Trophoblast cell (in vitro differentiated cells and primary cell): Measurements from ENCODE around the gene TNNT2.

Experiments used
- DNase-seq, 2 donors: peaks; one replicate each; pipeline ENCODE4 v3.0.0-alpha.2; 2016
- H2AFZ ChIP-seq: 2 replicates; pipeline ENCODE4 v1.6.1; 2013; ENCODE audit warnings: low read length, moderate library complexity, mild to moderate bottlenecking; ENCODE audit not compliant: insufficient read depth, poor library complexity
- H2AK5ac ChIP-seq: 2 replicates; pipeline ENCODE4 v1.6.1; 2013; ENCODE audit warnings: mild to moderate bottlenecking, low read length
- H2BK120ac ChIP-seq: 2 replicates; pipeline ENCODE4 v1.6.1; 2013; ENCODE audit warnings: low read length, mild to moderate bottlenecking, moderate library complexity; ENCODE audit not compliant: insufficient read depth, poor library complexity
- H2BK12ac ChIP-seq: 2 replicates; pipeline ENCODE4 v1.6.1; 2013; ENCODE audit warnings: mild to moderate bottlenecking, low read length, moderate library complexity
- H2BK5ac ChIP-seq: 2 replicates; pipeline ENCODE4 v1.6.1; 2013; ENCODE audit warnings: low read length, low read depth, moderate library complexity, mild to moderate bottlenecking; ENCODE audit not compliant: poor library complexity
- H3K14ac ChIP-seq: 2 replicates; pipeline ENCODE4 v1.6.1; 2013; ENCODE audit warnings: mild to moderate bottlenecking, low read length
- H3K18ac ChIP-seq: 2 replicates; pipeline ENCODE4 v1.6.1; 2013; ENCODE audit warnings: mild to moderate bottlenecking, low read length
- H3K23ac ChIP-seq: 2 replicates; pipeline ENCODE4 v1.6.1; 2013; ENCODE audit warnings: low read length
- H3K27ac ChIP-seq: 2 replicates; pipeline ENCODE4 v1.5.1; 2013; ENCODE audit warnings: low read depth, mild to moderate bottlenecking, inconsistent platforms, low read length, moderate library complexity
- H3K27me3 ChIP-seq: 2 replicates; pipeline ENCODE4 v1.6.1; 2013; ENCODE audit warnings: inconsistent platforms, mild to moderate bottlenecking, low read length, moderate library complexity; ENCODE audit not compliant: insufficient read depth
- H3K36me3 ChIP-seq, 2 experiments: 1 replicate in 1 of 2; 2 replicates in 1 of 2; pipeline ENCODE4 v1.6.1; 2013; ENCODE audit warnings: low read length in 2 of 2, mild to moderate bottlenecking in 2 of 2, moderate library complexity in 1 of 2; ENCODE audit not compliant: insufficient read depth in 2 of 2, control insufficient read depth in 1 of 2
- H3K4ac ChIP-seq: 2 replicates; pipeline ENCODE4 v1.6.1; 2013; ENCODE audit warnings: low read depth, mild to moderate bottlenecking, low read length, moderate library complexity
- H3K4me1 ChIP-seq, 2 experiments: 1 replicate in 1 of 2; 2 replicates in 1 of 2; pipeline ENCODE4 v1.6.1; 2013; ENCODE audit warnings: low read length in 2 of 2, mild to moderate bottlenecking in 2 of 2, moderate library complexity in 1 of 2; ENCODE audit not compliant: insufficient read depth in 2 of 2, control insufficient read depth in 1 of 2
- H3K4me2 ChIP-seq: 2 replicates; pipeline ENCODE4 v1.6.1; 2013; ENCODE audit warnings: inconsistent platforms, mild to moderate bottlenecking, low read length, moderate library complexity
- H3K4me3 ChIP-seq: 2 replicates; pipeline ENCODE4 v1.5.1; 2013; ENCODE audit warnings: mild to moderate bottlenecking, low read depth, low read length, inconsistent platforms
- H3K79me1 ChIP-seq: one replicate; pipeline ENCODE4 v1.6.1; 2013; ENCODE audit warnings: low read length
- H3K79me2 ChIP-seq: 2 replicates; pipeline ENCODE4 v1.6.1; 2013; ENCODE audit warnings: low read length, mild to moderate bottlenecking; ENCODE audit not compliant: control insufficient read depth, insufficient read depth, poor library complexity
- H3K9ac ChIP-seq: 2 replicates; pipeline ENCODE4 v1.6.1; 2013; ENCODE audit warnings: mild to moderate bottlenecking, low read length
- H3K9me3 ChIP-seq: 2 replicates; pipeline ENCODE4 v1.6.1; 2013; ENCODE audit warnings: low read depth, mild to moderate bottlenecking, control low read depth, inconsistent platforms, low read length; ENCODE audit not compliant: insufficient read depth
- H4K12ac ChIP-seq: 2 replicates; pipeline ENCODE4 v1.6.1; 2013; ENCODE audit warnings: low read depth, mild to moderate bottlenecking, low read length, moderate library complexity
- H4K8ac ChIP-seq: 2 replicates; pipeline ENCODE4 v1.6.1; 2013; ENCODE audit warnings: low read depth, mild to moderate bottlenecking, low read length, moderate library complexity
- H4K91ac ChIP-seq: one replicate; pipeline ENCODE4 v1.6.1; 2013; ENCODE audit warnings: low read depth, mild to moderate bottlenecking, low read length, moderate library complexity
- whole genome bisulfite sequencing: extraction: QIAGEN DNeasy Blood & Tissue Kit; methylation state at CpG from one replicate; pipeline ENCODE4 v1.1.7; 2013; ENCODE audit warnings: missing lambda C conversion rate; ENCODE audit not compliant: insufficient read length, insufficient coverage; ENCODE audit errors: extremely low coverage; 5-methylcytosine and 5-hydroxymethylcytosine counted together

The TNNT2 gene

DNA sequence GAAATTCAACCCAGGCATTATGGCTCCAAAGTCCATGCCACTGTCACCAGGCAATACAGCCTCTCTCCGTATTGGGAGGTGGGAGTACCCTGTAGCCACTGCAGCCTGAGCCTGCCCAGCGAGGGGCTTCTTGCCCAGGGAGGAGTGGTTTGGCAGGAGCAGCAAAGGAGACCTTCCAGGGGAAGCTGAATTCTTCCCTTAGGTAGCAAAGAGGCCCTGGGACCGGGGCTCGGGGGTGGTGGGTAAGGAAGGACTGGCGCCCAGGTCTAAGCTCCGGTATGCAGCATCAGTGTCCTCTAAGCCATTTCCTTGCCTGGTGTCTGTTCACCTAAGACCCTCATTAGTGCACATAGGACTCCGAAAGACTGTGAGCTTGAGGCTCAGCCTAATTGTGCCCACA is 17.0 kb downstream of the TNNT2 start:
- Histone ChIP-seq H2BK120ac (no peak overlapping the region), H2BK12ac (no peak overlapping the region), H4K12ac (no peak overlapping the region), H3K79me1 (no peaks in the 10 kb centered on the region), H3K4me3 (no peak overlapping the region), H3K4ac (no peak overlapping the region), H3K18ac (no peak overlapping the region), H2AK5ac (no peak overlapping the region), H3K23ac (no peak overlapping the region), H3K4me1 (peaks cover 10 to 11% of the 10 kb centered on the region in 2 experiments), H4K8ac (no peak overlapping the region), H3K9me3 (peaks cover 2% of the 10 kb centered on the region), H3K27me3 (no peaks in the 10 kb centered on the region), H3K79me2 (no peaks in the 10 kb centered on the region), H4K91ac (no peak overlapping the region), H3K27ac (no peak overlapping the region), H3K36me3 (no peaks in the 10 kb centered on the region), H3K9ac (no peak overlapping the region), H3K4me2 (no peak overlapping the region), H3K14ac (no peak overlapping the region), H2AFZ (no peak overlapping the region), H2BK5ac (no peak overlapping the region)
- WGBS, result no CpG with 5 or more reads among the region's 7 CpGs
- no peak for DNase-seq

DNA sequence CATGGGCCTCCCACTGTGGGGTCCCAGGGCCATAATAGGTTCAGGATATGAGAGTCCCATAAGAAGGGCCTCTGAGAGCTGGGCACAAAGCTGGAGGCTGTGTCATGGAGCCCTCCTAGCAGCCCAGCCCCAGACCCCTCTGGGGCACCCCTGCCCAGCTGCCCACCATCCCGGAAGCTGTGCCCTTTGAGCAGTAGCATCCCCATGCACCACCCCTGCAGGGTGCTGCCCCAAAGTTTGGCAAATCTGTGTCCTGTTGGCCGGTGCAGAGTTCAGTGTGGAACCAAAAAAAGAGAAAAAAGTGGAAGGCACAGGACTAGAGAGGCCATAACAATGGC is 17.6 kb downstream of the TNNT2 start:
- no peak overlapping the region for H2BK5ac ChIP-seq
- no peaks in the 10 kb centered on the region for H3K36me3 ChIP-seq
- peaks cover 9 to 10% of the 10 kb centered on the region in 2 experiments for H3K4me1 ChIP-seq
- DNase-seq, result no peak
- H3K79me1 ChIP-seq, result no peaks in the 10 kb centered on the region
- H3K14ac ChIP-seq, result no peak overlapping the region
- H3K27me3 ChIP-seq, result no peaks in the 10 kb centered on the region
- H4K91ac ChIP-seq, result no peak overlapping the region
- H4K8ac ChIP-seq, result no peak overlapping the region
- no peak overlapping the region for H2AK5ac ChIP-seq
- no CpG with 5 or more reads among the region's 2 CpGs for WGBS
- H2BK120ac ChIP-seq, result no peak overlapping the region
- H3K4me3 ChIP-seq, result no peak overlapping the region
- no peak overlapping the region for H3K4me2 ChIP-seq
- H3K9me3 ChIP-seq, result peaks cover 2% of the 10 kb centered on the region
- no peak overlapping the region for H3K23ac ChIP-seq
- no peak overlapping the region for H2AFZ ChIP-seq
- H3K79me2 ChIP-seq, result no peaks in the 10 kb centered on the region
- H4K12ac ChIP-seq, result no peak overlapping the region
- H3K18ac ChIP-seq, result no peak overlapping the region
- no peak overlapping the region for H3K27ac ChIP-seq
- H2BK12ac ChIP-seq, result no peak overlapping the region
- H3K4ac ChIP-seq, result no peak overlapping the region
- H3K9ac ChIP-seq, result no peak overlapping the region

DNA sequence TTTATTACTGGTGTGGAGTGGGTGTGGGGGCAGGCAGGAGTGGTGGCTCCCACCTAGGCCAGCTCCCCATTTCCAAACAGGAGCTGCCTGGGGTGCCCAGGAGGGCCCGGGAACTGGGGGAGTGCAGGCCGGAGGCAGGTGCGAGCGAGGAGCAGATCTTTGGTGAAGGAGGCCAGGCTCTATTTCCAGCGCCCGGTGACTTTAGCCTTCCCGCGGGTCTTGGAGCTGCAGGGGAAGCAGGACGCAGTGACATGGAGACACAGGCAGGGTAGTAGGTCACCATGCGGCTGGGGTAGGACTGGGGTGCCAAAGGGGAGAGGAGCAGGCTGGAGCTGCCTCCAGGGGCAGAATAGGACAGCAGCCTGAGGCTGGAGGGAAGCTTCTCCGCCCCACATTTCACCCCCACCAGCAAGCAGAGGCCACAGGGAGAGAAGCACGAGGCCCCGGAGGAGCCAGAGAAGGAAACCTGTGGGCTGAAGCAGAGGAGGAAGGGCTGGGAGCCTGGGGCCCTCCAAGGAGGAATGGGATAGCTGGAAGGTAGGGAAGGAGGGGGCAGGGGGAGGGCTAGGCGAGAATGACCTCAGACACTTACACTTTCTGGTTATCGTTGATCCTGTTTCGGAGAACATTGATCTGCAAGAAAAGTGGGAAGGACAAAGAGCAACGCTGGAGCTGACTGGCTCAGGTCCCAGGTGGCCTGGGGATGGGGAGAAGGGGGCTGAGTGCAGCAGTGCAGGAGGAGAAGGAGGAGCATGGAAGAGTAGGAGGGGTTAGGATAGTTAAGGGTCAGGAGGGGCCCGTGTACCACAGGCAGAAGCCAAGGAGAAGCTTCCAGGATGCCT is 18.2 kb downstream of the TNNT2 start:
- no peaks in the 10 kb centered on the region for H3K79me2 ChIP-seq
- H3K9me3 ChIP-seq, result peaks cover 2% of the 10 kb centered on the region

DNA sequence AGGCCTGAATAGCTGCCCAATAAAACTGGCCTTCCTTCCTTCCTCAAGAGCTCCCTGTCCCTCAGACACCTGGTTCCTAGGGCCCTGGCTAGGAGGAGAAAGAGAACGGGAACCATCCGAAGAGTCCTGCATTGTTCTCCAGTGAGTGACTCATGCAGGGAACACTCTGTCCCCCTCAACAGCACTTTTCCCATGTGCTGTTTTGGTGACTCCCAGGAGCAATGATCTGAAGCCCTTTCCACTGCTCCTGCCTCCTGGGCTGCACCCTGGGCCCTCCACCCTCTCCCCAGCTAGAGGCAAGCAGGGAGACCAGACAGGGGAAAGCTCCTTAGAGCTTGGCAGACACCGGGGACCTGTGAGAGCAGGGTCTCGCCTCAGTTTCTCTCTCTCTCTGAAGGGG is 18.9 kb downstream of the TNNT2 start:
- Histone ChIP-seq H3K4me3 (no peak overlapping the region), H3K9ac (no peak overlapping the region), H4K12ac (no peak overlapping the region), H3K36me3 (no peaks in the 10 kb centered on the region), H3K79me1 (no peaks in the 10 kb centered on the region), H3K27me3 (no peaks in the 10 kb centered on the region), H2AFZ (no peak overlapping the region), H2AK5ac (no peak overlapping the region), H3K9me3 (peaks cover 2% of the 10 kb centered on the region), H3K4me1 (peaks cover 9 to 10% of the 10 kb centered on the region in 2 experiments), H4K8ac (no peak overlapping the region), H3K27ac (no peak overlapping the region), H3K23ac (no peak overlapping the region), H3K14ac (no peak overlapping the region), H3K4me2 (no peak overlapping the region), H2BK12ac (no peak overlapping the region), H4K91ac (no peak overlapping the region), H2BK120ac (no peak overlapping the region), H2BK5ac (no peak overlapping the region), H3K4ac (no peak overlapping the region), H3K18ac (no peak overlapping the region), H3K79me2 (no peaks in the 10 kb centered on the region)
- no CpG with 5 or more reads among the region's 4 CpGs for WGBS
- DNase-seq, result no peak

More for the DNA sequence above, 18.2 kb downstream of the TNNT2 start:
- Histone ChIP-seq H2AFZ (no peak overlapping the region), H3K4ac (no peak overlapping the region), H4K12ac (no peak overlapping the region), H2BK120ac (no peak overlapping the region), H3K79me1 (no peaks in the 10 kb centered on the region), H3K14ac (no peak overlapping the region), H2BK12ac (no peak overlapping the region), H3K27ac (no peak overlapping the region), H3K23ac (no peak overlapping the region), H3K4me2 (no peak overlapping the region), H2AK5ac (no peak overlapping the region), H3K4me1 (peaks cover 9 to 10% of the 10 kb centered on the region in 2 experiments), H2BK5ac (no peak overlapping the region), H3K36me3 (no peaks in the 10 kb centered on the region), H3K18ac (no peak overlapping the region), H4K91ac (no peak overlapping the region), H3K9ac (no peak overlapping the region), H4K8ac (no peak overlapping the region), H3K4me3 (no peak overlapping the region), H3K27me3 (no peaks in the 10 kb centered on the region)
- DNase-seq, result no peak
- WGBS, result no CpG with 5 or more reads among the region's 18 CpGs
